ENCODE measurements around the gene P4HA2. TPM values are rescaled to one million over a fixed set of nuclear protein-coding genes. Genes with fewer than 3 reads are reported as not detected.

The P4HA2 gene
- total and polyA plus RNA-seq, 8 donors: 9.0 to 109 (median 26.5) TPM

DNA sequence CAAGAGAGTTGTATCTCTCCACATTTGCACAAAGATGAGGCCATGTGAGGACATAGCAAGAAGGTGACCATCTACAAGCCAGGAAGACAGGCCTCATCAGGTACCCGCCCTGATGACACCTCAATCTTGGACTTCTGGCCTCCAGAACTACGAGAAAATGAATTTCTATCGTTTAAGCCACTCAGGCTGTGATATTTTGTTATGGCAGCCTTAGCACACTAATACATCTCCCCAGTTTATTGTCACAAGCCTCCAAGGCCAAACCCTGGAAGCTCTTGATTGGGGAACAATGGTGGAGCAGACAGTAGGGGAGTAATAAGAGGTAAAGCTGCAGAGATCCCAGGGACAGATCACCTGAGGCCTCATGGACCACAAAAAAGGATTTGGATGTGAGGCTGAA, 7.7 kb upstream of the P4HA2 start:
- intact Hi-C loops (cut with DNase I; ENCODE audit: low total_unique reads): no loop called here
- DNase-seq: no peak
- H3K4me3 ChIP-seq: no peak overlapping the region

DNA sequence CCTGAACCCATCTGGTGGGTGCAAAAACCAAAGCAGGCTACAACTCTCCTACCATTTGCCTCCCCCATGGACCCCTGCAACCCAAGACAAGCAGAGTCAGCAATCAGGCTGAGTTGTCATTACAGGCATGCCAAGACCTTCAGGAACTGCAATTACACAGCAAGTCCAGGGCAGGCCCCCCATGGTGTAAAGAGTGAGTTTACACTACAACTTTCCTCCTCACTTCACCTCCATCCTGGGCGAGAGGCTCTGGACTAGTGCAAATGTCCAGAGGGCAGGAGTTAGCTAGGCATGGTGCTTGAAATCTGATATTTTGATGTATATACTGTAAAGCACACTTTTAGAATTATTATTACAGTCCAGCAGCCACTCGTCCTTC, 7.0 kb upstream of the P4HA2 start:
- no peaks in the 10 kb centered on the region for H3K27me3 ChIP-seq
- intact Hi-C loops (cut with DNase I; ENCODE audit: low total_unique reads): no loop called here
- TF ChIP-seq EP300 (IDR thresholded peaks at IDR 0.05) (no peak), POLR2A (IDR thresholded peaks at IDR 0.05) (no peak), POLR2AphosphoS5 (IDR thresholded peaks at IDR 0.05) (no peak)
- TF ChIP-seq, protein P1, sequence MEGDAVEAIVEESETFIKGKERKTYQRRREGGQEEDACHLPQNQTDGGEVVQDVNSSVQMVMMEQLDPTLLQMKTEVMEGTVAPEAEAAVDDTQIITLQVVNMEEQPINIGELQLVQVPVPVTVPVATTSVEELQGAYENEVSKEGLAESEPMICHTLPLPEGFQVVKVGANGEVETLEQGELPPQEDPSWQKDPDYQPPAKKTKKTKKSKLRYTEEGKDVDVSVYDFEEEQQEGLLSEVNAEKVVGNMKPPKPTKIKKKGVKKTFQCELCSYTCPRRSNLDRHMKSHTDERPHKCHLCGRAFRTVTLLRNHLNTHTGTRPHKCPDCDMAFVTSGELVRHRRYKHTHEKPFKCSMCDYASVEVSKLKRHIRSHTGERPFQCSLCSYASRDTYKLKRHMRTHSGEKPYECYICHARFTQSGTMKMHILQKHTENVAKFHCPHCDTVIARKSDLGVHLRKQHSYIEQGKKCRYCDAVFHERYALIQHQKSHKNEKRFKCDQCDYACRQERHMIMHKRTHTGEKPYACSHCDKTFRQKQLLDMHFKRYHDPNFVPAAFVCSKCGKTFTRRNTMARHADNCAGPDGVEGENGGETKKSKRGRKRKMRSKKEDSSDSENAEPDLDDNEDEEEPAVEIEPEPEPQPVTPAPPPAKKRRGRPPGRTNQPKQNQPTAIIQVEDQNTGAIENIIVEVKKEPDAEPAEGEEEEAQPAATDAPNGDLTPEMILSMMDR (IDR thresholded peaks at IDR 0.05): no peak
- no peaks in the 10 kb centered on the region for H3K36me3 ChIP-seq
- WGBS, 5 donors: 88 to 98% (median 94%) methylated on average over 2 of the region's 2 CpGs
- H3K9me3 ChIP-seq: no peaks in the 10 kb centered on the region
- H3K4me1 ChIP-seq: no peaks in the 10 kb centered on the region
- DNase-seq: no peak
- H3K27ac ChIP-seq: no peak overlapping the region
- H3K4me3 ChIP-seq: no peak overlapping the region

More for the DNA sequence above, 7.7 kb upstream of the P4HA2 start:
- no peaks in the 10 kb centered on the region for H3K4me1 ChIP-seq
- H3K27ac ChIP-seq: no peak overlapping the region
- H3K9me3 ChIP-seq: no peaks in the 10 kb centered on the region
- WGBS, 5 donors: 91 to 95% (median 95%) methylated on average over 3 of the region's 3 CpGs
- TF ChIP-seq, protein P1 (IDR thresholded peaks at IDR 0.05): no peak
- no peak for TF ChIP-seq POLR2A (IDR thresholded peaks at IDR 0.05)
- TF ChIP-seq POLR2AphosphoS5 (IDR thresholded peaks at IDR 0.05): no peak
- no peak for TF ChIP-seq EP300 (IDR thresholded peaks at IDR 0.05)
- H3K27me3 ChIP-seq: no peaks in the 10 kb centered on the region
- no peaks in the 10 kb centered on the region for H3K36me3 ChIP-seq

DNA sequence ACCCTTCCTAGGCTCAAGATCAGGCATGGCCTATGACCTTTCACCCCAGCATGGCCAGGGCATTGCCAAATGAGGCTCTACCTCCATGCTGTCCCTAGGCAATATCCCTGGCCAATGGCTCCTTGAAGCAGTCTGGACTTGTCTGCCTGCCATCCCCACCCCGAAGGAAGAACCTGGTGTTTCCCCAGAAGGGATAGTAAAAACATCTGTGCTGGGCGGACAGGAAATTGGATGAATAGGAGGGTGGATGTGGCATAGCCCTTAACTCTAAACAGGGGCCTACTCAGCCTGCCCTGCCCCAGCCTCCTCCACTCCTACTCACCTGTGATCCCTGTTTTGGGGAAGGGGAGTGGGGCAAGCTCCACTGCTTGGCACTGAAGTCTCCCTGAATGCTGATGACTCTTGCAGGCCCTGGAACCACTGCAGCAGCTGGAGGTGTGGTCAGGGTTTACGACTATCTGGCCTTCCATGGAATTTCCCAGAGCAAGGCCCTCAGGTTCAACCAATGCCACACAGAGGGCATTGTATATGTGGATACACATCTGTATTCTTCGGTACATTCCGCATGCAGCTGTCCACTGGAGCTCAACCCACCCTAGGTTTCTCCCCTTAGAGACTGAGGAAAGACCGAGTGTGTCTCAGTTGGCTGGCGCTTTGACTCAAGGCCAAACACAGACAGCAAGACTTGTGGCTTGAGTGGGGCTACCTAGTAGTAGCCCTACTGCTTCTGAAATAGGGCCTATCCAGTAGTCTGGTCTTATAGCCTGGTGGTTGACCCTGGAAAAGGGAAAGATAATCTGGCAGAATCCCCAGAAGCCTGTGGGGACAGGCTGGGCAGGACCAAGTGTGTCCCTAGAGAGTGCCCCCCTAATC, 6.4 kb upstream of the P4HA2 start:
- Histone ChIP-seq H3K4me1 (no peaks in the 10 kb centered on the region), H3K36me3 (no peaks in the 10 kb centered on the region), H3K27me3 (no peaks in the 10 kb centered on the region), H3K4me3 (no peak overlapping the region), H3K9me3 (no peaks in the 10 kb centered on the region), H3K27ac (no peak overlapping the region)
- 91 to 98% (median 95%) methylated on average over 7 of the region's 7 CpGs for WGBS, 5 donors
- intact Hi-C loops (cut with DNase I; ENCODE audit: low total_unique reads): no loop called here
- no peak for TF ChIP-seq POLR2AphosphoS5 (IDR thresholded peaks at IDR 0.05)
- TF ChIP-seq, protein P1 (IDR thresholded peaks at IDR 0.05): no peak
- no peak for TF ChIP-seq EP300 (IDR thresholded peaks at IDR 0.05)
- TF ChIP-seq POLR2A (IDR thresholded peaks at IDR 0.05): no peak
- DNase-seq: no peak

DNA sequence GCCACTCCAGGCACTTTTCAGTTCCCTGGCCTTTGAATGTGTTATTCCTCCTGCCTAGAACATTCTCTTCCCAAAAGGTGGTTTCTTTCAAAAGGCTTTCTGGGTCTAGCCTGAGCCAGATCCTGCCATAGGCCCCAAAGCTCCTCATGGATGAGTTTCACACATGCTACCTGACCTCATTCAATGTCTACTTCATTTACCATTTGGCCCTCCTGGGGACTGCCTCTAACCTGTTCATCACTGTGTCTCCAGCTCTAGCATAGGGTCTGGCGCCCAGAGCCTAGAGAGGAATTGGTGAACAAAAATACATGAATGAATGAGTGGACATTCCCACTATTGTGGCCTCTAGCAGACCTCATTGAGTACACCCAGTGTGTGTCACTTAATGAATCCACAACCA, 5.4 kb upstream of the P4HA2 start:
- peaks cover 0 to 6% (median 0%) of the 10 kb centered on the region in 3 donors for H3K27me3 ChIP-seq
- intact Hi-C loops (cut with DNase I; ENCODE audit: low total_unique reads): no loop called here
- H3K36me3 ChIP-seq: no peaks in the 10 kb centered on the region
- DNase-seq: no peak
- H3K9me3 ChIP-seq: no peaks in the 10 kb centered on the region
- no peak overlapping the region for H3K4me3 ChIP-seq
- no peak overlapping the region for H3K27ac ChIP-seq
- TF ChIP-seq EP300 (IDR thresholded peaks at IDR 0.05) (no peak), POLR2AphosphoS5 (IDR thresholded peaks at IDR 0.05) (no peak), POLR2A (IDR thresholded peaks at IDR 0.05) (no peak)
- TF ChIP-seq, protein P1 (IDR thresholded peaks at IDR 0.05): no peak
- peaks cover 0 to 5% (median 5%) of the 10 kb centered on the region in 4 donors for H3K4me1 ChIP-seq
- 88 to 93% (median 91%) methylated on average over 1 of the region's 1 CpG; no CpG with 5 or more reads in 1 of the 5 donors for WGBS, 5 donors

Measured in stomach (tissue), 9 donors.